ENCODE results near the gene PREX1. TPM values are rescaled to one million over a fixed set of nuclear protein-coding genes. Genes with fewer than 3 reads are reported as not detected.
"Not testable (repeated sequence)": the region's sequence is repeated elsewhere in the genome, so short reads cannot be mapped to it uniquely, and the experiment has no call there.

PREX1 gene
- total RNA-seq, 1 donor from 2014 or later: 235 TPM

- no peaks in the 10 kb centered on the region for H3K9me3 Mint-ChIP-seq (ENCODE audit: unreplicated experiment)
- H3K4me1 Mint-ChIP-seq (ENCODE audit: low read depth, unreplicated experiment): peaks cover 24% of the 10 kb centered on the region
- peak overlapping the region; percentile 9 for H3K27ac Mint-ChIP-seq (ENCODE audit: unreplicated experiment)
- TF ChIP-seq CTCF (IDR thresholded peaks at IDR 0.05; ENCODE audit: partially characterized antibody, unreplicated experiment): no peak
- no peaks in the 10 kb centered on the region for H3K27me3 Mint-ChIP-seq (ENCODE audit: unreplicated experiment)
- DNase-seq: no peak
- no peak overlapping the region for H3K4me3 Mint-ChIP-seq (ENCODE audit: unreplicated experiment)
- H3K36me3 Mint-ChIP-seq (ENCODE audit: unreplicated experiment): no peaks in the 10 kb centered on the region
Observed at GRCh38 chr20:48814633-48815032, 13.2 kb downstream of the PREX1 start.

- DNase-seq: no peak
- no peaks in the 10 kb centered on the region for H3K27me3 Mint-ChIP-seq (ENCODE audit: unreplicated experiment)
- H3K27ac Mint-ChIP-seq (ENCODE audit: unreplicated experiment): no peak overlapping the region
- no peaks in the 10 kb centered on the region for H3K9me3 Mint-ChIP-seq (ENCODE audit: unreplicated experiment)
- H3K36me3 Mint-ChIP-seq (ENCODE audit: unreplicated experiment): no peaks in the 10 kb centered on the region
- no peak for TF ChIP-seq CTCF (IDR thresholded peaks at IDR 0.05; ENCODE audit: partially characterized antibody, unreplicated experiment)
- H3K4me1 Mint-ChIP-seq (ENCODE audit: low read depth, unreplicated experiment): peaks cover 21% of the 10 kb centered on the region
- H3K4me3 Mint-ChIP-seq (ENCODE audit: unreplicated experiment): no peak overlapping the region
Observed at GRCh38 chr20:48813930-48814546, 13.8 kb downstream of the PREX1 start.

GRCh38 chr20:48813446-48813747 lies 14.4 kb downstream of the PREX1 start:
- H3K27ac Mint-ChIP-seq (ENCODE audit: unreplicated experiment): no peak overlapping the region
- no peak for TF ChIP-seq CTCF (IDR thresholded peaks at IDR 0.05; ENCODE audit: partially characterized antibody, unreplicated experiment)
- no peak overlapping the region for H3K4me3 Mint-ChIP-seq (ENCODE audit: unreplicated experiment)
- H3K27me3 Mint-ChIP-seq (ENCODE audit: unreplicated experiment): no peaks in the 10 kb centered on the region
- peaks cover 15% of the 10 kb centered on the region for H3K4me1 Mint-ChIP-seq (ENCODE audit: low read depth, unreplicated experiment)
- no peaks in the 10 kb centered on the region for H3K9me3 Mint-ChIP-seq (ENCODE audit: unreplicated experiment)
- DNase-seq: no peak
- no peaks in the 10 kb centered on the region for H3K36me3 Mint-ChIP-seq (ENCODE audit: unreplicated experiment)

GRCh38 chr20:48812600-48813445 lies 15.0 kb downstream of the PREX1 start:
- Mint-ChIP-seq H3K9me3 (ENCODE audit: unreplicated experiment) (no peaks in the 10 kb centered on the region), H3K4me1 (ENCODE audit: low read depth, unreplicated experiment) (peaks cover 16% of the 10 kb centered on the region), H3K4me3 (ENCODE audit: unreplicated experiment) (no peak overlapping the region), H3K27ac (ENCODE audit: unreplicated experiment) (no peak overlapping the region), H3K36me3 (ENCODE audit: unreplicated experiment) (no peaks in the 10 kb centered on the region), H3K27me3 (ENCODE audit: unreplicated experiment) (peaks cover 2% of the 10 kb centered on the region)
- no peak for DNase-seq
- no peak for TF ChIP-seq CTCF (IDR thresholded peaks at IDR 0.05; ENCODE audit: partially characterized antibody, unreplicated experiment)

- not testable (repeated sequence) for H3K4me3 Mint-ChIP-seq (ENCODE audit: unreplicated experiment); H3K36me3 Mint-ChIP-seq (ENCODE audit: unreplicated experiment); H3K27ac Mint-ChIP-seq (ENCODE audit: unreplicated experiment); H3K27me3 Mint-ChIP-seq (ENCODE audit: unreplicated experiment); H3K9me3 Mint-ChIP-seq (ENCODE audit: unreplicated experiment); DNase-seq
- H3K4me1 Mint-ChIP-seq (ENCODE audit: low read depth, unreplicated experiment): peaks cover 14% of the 10 kb centered on the region
Observed at GRCh38 chr20:48812114-48812513, 15.7 kb downstream of the PREX1 start.
